SJSA1 (cell line): Measurements from ENCODE around the gene ACSL5. TPM values are rescaled to one million over a fixed set of nuclear protein-coding genes. Genes with fewer than 3 reads are reported as not detected.

Experiments used
- DNase-seq, 2 experiments: peaks; one replicate each; pipeline ENCODE4 v3.0.0-alpha.2; 2015 to 2020; ENCODE audit warnings: low spot score in 2 of 2, low read depth in 1 of 2
- H3K27ac ChIP-seq: fragments of 250-450 bp; sonication (Bioruptor Pico); 2 replicates; pipeline ENCODE4 v1.5.1; 2020; ENCODE audit warnings: mild to moderate bottlenecking, moderate library complexity
- H3K27me3 ChIP-seq: fragments of 250-450 bp; sonication (Bioruptor Pico); replicated peaks from 2 replicates; pipeline ENCODE4 v1.5.1; 2020; ENCODE audit warnings: mild to moderate bottlenecking, moderate library complexity
- H3K36me3 ChIP-seq: fragments of 250-450 bp; sonication (Bioruptor Pico); 2 replicates; pipeline ENCODE4 v1.5.1; 2020; ENCODE audit warnings: mild to moderate bottlenecking
- H3K4me1 ChIP-seq: fragments of 250-450 bp; sonication (Bioruptor Pico); replicated peaks from 2 replicates; pipeline ENCODE4 v1.6.1; 2021; ENCODE audit warnings: mild to moderate bottlenecking
- H3K4me3 ChIP-seq: fragments of 250-450 bp; sonication (Bioruptor Pico); 2 replicates; pipeline ENCODE4 v1.5.1; 2020; ENCODE audit warnings: mild to moderate bottlenecking
- H3K9me3 ChIP-seq: fragments of 250-450 bp; sonication (Bioruptor Pico); replicated peaks from 2 replicates; pipeline ENCODE4 v1.5.1; 2020; ENCODE audit warnings: mild to moderate bottlenecking
- total RNA-seq: library from RNA; depleted of rRNA; stranded (reverse); fragments of >200 nt; shearing (Covaris generic); gene quantifications from 2 replicates; pipeline ENCODE4 v1.2.3, GENCODE V29; 2014

The ACSL5 gene
- total RNA-seq, 1 experiment from 2014 or later = 3.2 TPM

GRCh38 chr10:112424651-112425050, 50.7 kb downstream of the ACSL5 start:
- Histone ChIP-seq H3K27ac (no peak overlapping the region), H3K27me3 (no peaks in the 10 kb centered on the region), H3K36me3 (no peaks in the 10 kb centered on the region), H3K9me3 (no peaks in the 10 kb centered on the region), H3K4me3 (no peak overlapping the region), H3K4me1 (no peaks in the 10 kb centered on the region)
- no peak for DNase-seq

DNA sequence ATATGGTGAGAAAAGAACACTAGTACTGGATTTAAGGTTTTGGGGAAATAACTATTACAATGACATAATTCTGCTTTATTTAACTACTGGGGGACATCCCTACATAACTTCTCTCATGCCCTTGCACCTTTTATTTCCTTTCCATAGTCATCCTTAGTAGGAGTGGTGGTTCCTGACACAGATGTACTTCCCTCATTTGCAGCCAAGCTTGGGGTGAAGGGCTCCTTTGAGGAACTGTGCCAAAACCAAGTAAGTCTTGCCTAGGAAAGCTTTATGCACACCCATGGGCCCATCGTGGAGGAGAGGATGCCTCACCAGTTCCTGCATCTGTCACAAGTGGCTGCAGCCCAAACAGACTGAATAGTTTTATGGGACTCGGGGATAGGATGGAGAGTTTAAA, 52.2 kb downstream of the ACSL5 start:
- Histone ChIP-seq H3K4me3 (no peak overlapping the region), H3K36me3 (peaks cover 12% of the 10 kb centered on the region), H3K9me3 (no peaks in the 10 kb centered on the region), H3K27ac (no peak overlapping the region), H3K27me3 (no peaks in the 10 kb centered on the region), H3K4me1 (no peaks in the 10 kb centered on the region)
- no peak for DNase-seq

- Histone ChIP-seq H3K27ac (no peak overlapping the region), H3K9me3 (no peaks in the 10 kb centered on the region), H3K4me3 (no peak overlapping the region), H3K27me3 (no peaks in the 10 kb centered on the region), H3K4me1 (no peaks in the 10 kb centered on the region), H3K36me3 (peaks cover 37% of the 10 kb centered on the region)
- no peak for DNase-seq
These were observed 55.2 kb downstream of the ACSL5 start for GRCh38 chr10:112429147-112429546.

DNA sequence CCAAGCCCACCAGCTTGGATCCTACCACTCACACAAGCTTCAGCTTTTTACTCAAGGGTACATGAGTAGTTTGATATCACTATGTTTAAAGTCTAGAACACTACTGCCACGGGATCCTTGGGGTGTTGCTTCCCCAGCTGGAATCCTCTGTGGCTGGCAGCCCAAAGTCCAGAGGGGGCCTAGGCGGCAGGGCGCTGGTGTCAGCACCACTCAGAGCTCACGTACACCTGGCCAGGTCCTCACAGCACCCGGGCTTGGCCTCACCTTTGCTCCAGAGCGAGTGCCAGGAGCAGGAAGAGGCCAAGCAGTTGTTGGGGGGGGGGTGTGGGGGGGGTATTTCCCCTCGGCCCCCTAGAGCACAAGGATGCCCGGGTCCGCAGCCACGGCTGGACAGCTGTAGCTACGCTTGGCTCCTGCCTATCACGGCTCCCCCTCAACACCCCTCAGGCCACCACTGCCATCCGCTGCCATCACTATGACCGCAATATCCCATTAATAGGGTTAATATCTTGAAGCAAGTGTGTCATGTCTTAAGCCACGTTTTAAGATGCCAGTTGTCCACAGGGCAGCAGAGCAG, 55.8 kb downstream of the ACSL5 start:
- peaks cover 43% of the 10 kb centered on the region for H3K36me3 ChIP-seq
- H3K4me1 ChIP-seq = no peaks in the 10 kb centered on the region
- H3K4me3 ChIP-seq = no peak overlapping the region
- DNase-seq = no peak
- no peak overlapping the region for H3K27ac ChIP-seq
- H3K27me3 ChIP-seq = no peaks in the 10 kb centered on the region
- H3K9me3 ChIP-seq = no peaks in the 10 kb centered on the region

DNA sequence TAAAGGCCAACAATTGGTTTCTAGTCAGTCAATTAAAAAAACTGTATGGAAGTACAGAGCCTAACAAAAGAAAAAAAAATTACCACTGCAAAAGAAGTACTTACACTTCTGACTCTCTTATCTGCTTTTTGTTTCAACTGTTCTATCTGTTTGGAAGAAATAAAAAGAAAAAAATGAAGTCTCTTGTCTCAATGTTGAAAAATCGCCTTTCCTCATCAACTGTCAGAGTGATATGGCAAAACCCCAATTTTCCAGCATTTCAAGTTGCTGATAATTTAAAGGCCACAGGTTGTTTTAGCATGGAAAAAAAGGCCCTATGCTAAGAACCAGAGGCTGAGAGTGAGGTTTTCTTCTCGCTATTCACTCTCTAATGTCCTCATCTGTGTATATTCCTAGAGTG, 59.2 kb downstream of the ACSL5 start:
- Histone ChIP-seq H3K4me1 (no peaks in the 10 kb centered on the region), H3K27ac (no peak overlapping the region), H3K36me3 (peaks cover 53% of the 10 kb centered on the region), H3K4me3 (no peak overlapping the region), H3K27me3 (no peaks in the 10 kb centered on the region), H3K9me3 (no peaks in the 10 kb centered on the region)
- no peak for DNase-seq

DNA sequence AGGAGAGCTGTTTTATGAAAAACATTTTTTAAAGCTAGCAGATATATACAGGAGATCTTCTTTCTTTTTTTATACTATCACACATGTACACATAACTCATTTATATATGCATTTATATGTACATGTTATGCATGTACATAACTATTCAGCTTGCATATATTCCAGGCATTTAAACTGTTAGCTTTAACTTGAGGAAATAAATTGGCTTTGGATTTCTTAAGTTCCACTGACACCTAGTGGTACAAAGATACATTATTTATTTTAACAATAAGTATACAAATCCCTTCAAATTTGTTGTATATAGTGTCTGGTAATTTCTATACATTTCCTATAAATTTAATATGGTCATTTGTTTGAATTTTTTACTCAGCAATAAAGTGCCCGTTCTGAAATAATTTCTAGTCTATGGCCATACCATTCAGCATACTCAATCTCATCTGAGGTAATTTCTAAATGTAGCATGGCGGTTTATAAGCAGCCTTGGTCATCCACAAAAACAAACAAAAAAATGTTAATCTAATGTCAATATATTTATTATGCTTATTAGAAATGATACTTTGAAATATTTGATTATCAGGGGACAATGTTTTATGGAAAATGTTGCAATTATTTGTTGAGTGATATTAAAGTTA, 61.2 kb downstream of the ACSL5 start:
- no peaks in the 10 kb centered on the region for H3K4me1 ChIP-seq
- DNase-seq = no peak
- H3K9me3 ChIP-seq = no peaks in the 10 kb centered on the region
- H3K4me3 ChIP-seq = no peak overlapping the region
- peaks cover 60% of the 10 kb centered on the region for H3K36me3 ChIP-seq
- no peaks in the 10 kb centered on the region for H3K27me3 ChIP-seq
- H3K27ac ChIP-seq = no peak overlapping the region

DNA sequence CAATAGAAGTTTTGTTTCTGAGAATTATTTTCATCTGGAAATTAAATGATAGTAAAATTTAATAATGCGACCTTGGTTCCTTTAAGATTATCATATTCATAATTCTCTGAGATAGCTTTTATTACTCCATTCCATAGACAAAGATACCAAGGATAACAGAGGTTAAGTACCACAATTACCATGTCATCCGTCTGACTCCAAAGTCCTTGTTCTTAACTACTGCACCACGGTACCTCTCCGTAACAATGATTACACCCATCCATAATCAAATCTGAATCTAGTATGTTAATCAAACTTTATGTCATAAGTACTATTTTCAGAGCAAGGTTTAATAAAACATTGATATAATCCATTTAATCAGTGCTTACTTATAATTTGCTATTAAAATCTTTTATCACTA, 64.4 kb downstream of the ACSL5 start:
- Histone ChIP-seq H3K27me3 (no peaks in the 10 kb centered on the region), H3K9me3 (no peaks in the 10 kb centered on the region), H3K36me3 (peaks cover 63% of the 10 kb centered on the region), H3K4me3 (no peak overlapping the region), H3K4me1 (no peaks in the 10 kb centered on the region), H3K27ac (no peak overlapping the region)
- no peak for DNase-seq

- Histone ChIP-seq H3K27me3 (no peaks in the 10 kb centered on the region), H3K9me3 (no peaks in the 10 kb centered on the region; the same call in 1 of the 2 replicates), H3K4me1 (peaks cover 7% of the 10 kb centered on the region), H3K4me3 (no peak overlapping the region), H3K36me3 (peaks cover 78% of the 10 kb centered on the region), H3K27ac (no peak overlapping the region)
- no peak for DNase-seq
These were observed 67.6 kb downstream of the ACSL5 start for GRCh38 chr10:112441520-112441919.

- Histone ChIP-seq H3K9me3 (no peaks in the 10 kb centered on the region; the same call in 1 of the 2 replicates), H3K27me3 (no peaks in the 10 kb centered on the region), H3K27ac (no peak overlapping the region), H3K4me1 (peaks cover 7% of the 10 kb centered on the region), H3K36me3 (peaks cover 80% of the 10 kb centered on the region), H3K4me3 (no peak overlapping the region)
- DNase-seq = no peak
These were observed 68.1 kb downstream of the ACSL5 start for GRCh38 chr10:112442063-112442462.

DNA sequence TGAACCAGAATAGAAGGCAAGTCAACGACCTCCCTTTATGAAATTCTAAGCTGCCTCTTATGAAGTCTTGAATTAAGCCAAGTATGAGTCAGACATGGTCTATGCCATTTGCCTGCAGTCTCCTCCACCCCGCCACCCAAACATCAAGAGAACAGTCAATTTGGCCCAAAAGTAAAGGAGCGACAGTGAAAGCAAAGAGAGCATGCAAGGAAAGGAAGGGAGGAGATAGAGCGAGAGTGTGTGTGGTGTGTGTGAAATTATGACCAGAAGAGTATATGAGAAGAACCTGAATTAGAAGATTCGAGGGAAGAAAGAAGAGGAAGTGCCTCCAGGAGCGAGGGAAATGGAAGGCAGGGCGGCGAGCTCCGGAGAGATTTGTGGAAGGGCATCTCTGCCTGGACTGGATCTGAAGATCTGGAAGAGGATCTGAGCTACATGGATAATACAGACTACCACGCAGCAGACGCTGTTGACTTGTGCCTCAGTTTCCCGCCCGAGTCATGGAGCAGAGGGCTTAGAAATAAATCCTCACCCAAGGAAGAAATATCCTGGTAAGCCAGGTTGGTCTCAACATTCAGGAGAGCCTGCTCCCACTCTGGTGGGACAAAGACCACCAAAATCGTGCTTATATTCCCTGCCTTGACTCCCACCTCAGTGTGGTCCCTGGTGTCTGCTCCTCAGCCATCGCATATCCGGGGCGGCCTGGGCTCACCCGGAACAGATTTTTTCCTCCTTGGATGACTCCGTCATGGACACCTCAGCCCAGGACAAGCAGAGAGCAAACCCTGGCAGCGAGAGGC, 72.3 kb downstream of the ACSL5 start:
- peak in 1 of 2 experiments; percentile 25 for DNase-seq
- Histone ChIP-seq H3K4me1 (peaks cover 13% of the 10 kb centered on the region), H3K9me3 (no peaks in the 10 kb centered on the region; the same call in 1 of the 2 replicates), H3K27ac (peak overlapping the region; percentile 90), H3K4me3 (peak overlapping the region; percentile 78), H3K27me3 (no peaks in the 10 kb centered on the region), H3K36me3 (peaks cover 64% of the 10 kb centered on the region)

DNA sequence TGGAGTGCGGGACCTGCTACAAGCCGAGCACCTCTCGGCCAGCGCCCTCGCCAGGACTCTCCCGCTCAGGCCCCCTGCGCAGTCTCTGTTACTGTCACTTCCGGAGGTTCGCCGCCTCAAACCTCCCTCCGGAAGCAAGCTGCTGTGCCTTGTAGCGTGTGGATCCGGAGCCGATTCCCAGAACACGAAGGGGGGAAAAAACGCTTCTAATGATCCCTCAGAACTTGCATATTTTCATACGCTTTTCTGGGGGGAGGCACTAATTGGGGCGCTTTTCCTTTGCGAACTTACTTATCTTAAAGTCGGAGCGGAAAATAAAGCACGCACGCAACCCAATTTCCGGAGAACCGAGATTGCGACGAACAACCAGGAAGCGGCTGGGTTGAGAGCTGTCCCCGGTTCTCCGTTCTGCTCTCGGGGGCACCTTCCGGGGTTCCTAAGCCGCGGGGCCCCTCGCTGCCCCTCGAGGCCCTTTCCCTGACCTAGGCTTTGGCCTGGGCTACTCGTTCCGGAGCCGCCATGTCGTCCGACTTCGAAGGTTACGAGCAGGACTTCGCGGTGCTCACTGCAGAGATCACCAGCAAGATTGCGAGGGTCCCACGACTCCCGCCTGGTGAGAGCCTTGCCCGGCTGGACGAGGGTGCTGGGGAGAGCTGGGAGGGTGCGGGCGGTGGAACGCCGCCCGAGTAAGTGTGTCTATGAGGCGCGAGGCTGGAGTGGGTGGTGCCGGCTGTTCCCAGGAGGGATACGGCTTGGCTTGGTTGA, 73.1 kb downstream of the ACSL5 start, which contains the start of the genes VTI1A and ZDHHC6:
Gene VTI1A (plus strand): TSS at position 361 of the 765 bp plus-strand sequence. CDS start 159 bp downstream, at position 520.
Gene ZDHHC6 (minus strand): TSS at position 60 of the 765 bp plus-strand sequence. CDS start 1,478 bp downstream, outside the sequence.
- no peaks in the 10 kb centered on the region; the same call in 1 of the 2 replicates for H3K9me3 ChIP-seq

DNA sequence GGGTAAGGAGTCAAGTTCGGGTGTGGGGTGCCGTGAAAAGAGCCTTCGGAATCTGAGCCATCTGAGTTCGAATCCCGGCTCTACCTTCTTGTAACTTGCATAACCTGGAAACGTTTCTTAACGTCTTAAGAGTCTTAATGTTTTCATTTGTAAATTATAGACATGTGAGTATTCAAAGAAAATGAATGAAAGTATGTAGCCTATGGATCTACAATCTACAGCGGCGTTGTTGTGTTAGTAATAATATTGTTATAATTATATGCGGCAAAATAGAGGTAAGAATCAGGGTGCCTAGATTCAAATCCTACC, 73.7 kb downstream of the ACSL5 start:
- Histone ChIP-seq H3K27me3 (no peaks in the 10 kb centered on the region), H3K4me3 (peak overlapping the region; percentile 78), H3K36me3 (peaks cover 51% of the 10 kb centered on the region), H3K4me1 (peaks cover 13% of the 10 kb centered on the region), H3K27ac (no peak overlapping the region), H3K9me3 (no peaks in the 10 kb centered on the region; the same call in 1 of the 2 replicates)
- DNase-seq = no peak

More for the DNA sequence above, 73.1 kb downstream of the ACSL5 start, which contains the start of the genes VTI1A and ZDHHC6:
- DNase-seq = peak; percentile 86 to 90
- peaks cover 13% of the 10 kb centered on the region for H3K4me1 ChIP-seq
- H3K27me3 ChIP-seq = no peaks in the 10 kb centered on the region
- peak within 1 kb of the TSS; percentile 78 for H3K4me3 ChIP-seq
- peak within 1 kb of the TSS; percentile 90 for H3K27ac ChIP-seq
- H3K36me3 ChIP-seq = peaks cover 56% of the 10 kb centered on the region

- Histone ChIP-seq H3K4me1 (peaks cover 13% of the 10 kb centered on the region), H3K36me3 (peaks cover 37% of the 10 kb centered on the region), H3K27ac (no peak overlapping the region), H3K4me3 (no peak overlapping the region), H3K27me3 (no peaks in the 10 kb centered on the region), H3K9me3 (no peaks in the 10 kb centered on the region; the same call in 1 of the 2 replicates)
- no peak for DNase-seq
These were observed 75.0 kb downstream of the ACSL5 start for GRCh38 chr10:112448888-112449287.
